ENCODE measurements around the gene HDAC3. TPM values are rescaled to one million over a fixed set of nuclear protein-coding genes. Genes with fewer than 3 reads are reported as not detected.

HDAC3 gene
- total RNA-seq, 2 donors from 2014 or later = 73.3 to 78.9 TPM

DNA sequence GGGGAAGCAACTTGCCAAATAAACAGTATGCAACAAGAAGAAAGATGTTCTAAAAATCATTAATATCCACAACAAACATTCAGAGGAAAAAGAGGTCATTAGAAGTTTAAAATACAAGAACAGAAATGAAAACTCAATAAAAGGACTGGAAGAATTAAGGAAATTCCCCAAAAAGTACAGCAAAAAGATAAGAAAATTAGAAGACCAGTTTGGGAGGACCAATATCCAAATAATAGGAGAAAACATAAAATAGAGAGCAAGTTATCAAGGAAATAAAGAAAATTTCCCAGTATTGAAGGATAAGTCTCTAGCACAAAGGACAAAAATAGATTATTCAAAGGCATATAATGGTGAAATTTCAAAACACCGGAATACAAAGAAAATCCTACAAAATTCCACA lies 39.8 kb downstream of the HDAC3 start:
- DNase-seq = no peak
- Histone ChIP-seq H3K36me3 (ENCODE audit: control insufficient read depth, insufficient read depth, low read length) (peaks cover 21% of the 10 kb centered on the region), H3K9ac (ENCODE audit: extremely low read depth, low read length, poor library complexity, severe bottlenecking) (no peak overlapping the region), H3K9me3 (ENCODE audit: control insufficient read depth, low read length) (no peaks in the 10 kb centered on the region), H3K27ac (ENCODE audit: low read depth, low read length) (no peak overlapping the region), H3K27me3 (ENCODE audit: control insufficient read depth, insufficient read depth, low read length, poor library complexity, severe bottlenecking) (no peaks in the 10 kb centered on the region), H3K4me3 (ENCODE audit: low read length) (no peak overlapping the region), H3K4me1 (ENCODE audit: control insufficient read depth, insufficient read depth, low read length) (no peaks in the 10 kb centered on the region)
- WGBS, 2 experiments (ENCODE audit: insufficient coverage in 1 of 2, insufficient read length in 1 of 2) = 80 to 100% methylated on average over 1 of the region's 1 CpG
- H3K27me3 Mint-ChIP-seq (ENCODE audit: insufficient read depth) = no peaks in the 10 kb centered on the region
- no peak overlapping the region for H3K27ac Mint-ChIP-seq
- TF ChIP-seq, protein P1, sequence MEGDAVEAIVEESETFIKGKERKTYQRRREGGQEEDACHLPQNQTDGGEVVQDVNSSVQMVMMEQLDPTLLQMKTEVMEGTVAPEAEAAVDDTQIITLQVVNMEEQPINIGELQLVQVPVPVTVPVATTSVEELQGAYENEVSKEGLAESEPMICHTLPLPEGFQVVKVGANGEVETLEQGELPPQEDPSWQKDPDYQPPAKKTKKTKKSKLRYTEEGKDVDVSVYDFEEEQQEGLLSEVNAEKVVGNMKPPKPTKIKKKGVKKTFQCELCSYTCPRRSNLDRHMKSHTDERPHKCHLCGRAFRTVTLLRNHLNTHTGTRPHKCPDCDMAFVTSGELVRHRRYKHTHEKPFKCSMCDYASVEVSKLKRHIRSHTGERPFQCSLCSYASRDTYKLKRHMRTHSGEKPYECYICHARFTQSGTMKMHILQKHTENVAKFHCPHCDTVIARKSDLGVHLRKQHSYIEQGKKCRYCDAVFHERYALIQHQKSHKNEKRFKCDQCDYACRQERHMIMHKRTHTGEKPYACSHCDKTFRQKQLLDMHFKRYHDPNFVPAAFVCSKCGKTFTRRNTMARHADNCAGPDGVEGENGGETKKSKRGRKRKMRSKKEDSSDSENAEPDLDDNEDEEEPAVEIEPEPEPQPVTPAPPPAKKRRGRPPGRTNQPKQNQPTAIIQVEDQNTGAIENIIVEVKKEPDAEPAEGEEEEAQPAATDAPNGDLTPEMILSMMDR (conservative IDR thresholded peaks at IDR 0.05) = no peak
- H3K4me1 Mint-ChIP-seq = no peaks in the 10 kb centered on the region
- peaks cover 13% of the 10 kb centered on the region for H3K36me3 Mint-ChIP-seq (ENCODE audit: low read depth)
- H3K4me3 Mint-ChIP-seq = no peak overlapping the region
- H3K9me3 Mint-ChIP-seq = no peaks in the 10 kb centered on the region

DNA sequence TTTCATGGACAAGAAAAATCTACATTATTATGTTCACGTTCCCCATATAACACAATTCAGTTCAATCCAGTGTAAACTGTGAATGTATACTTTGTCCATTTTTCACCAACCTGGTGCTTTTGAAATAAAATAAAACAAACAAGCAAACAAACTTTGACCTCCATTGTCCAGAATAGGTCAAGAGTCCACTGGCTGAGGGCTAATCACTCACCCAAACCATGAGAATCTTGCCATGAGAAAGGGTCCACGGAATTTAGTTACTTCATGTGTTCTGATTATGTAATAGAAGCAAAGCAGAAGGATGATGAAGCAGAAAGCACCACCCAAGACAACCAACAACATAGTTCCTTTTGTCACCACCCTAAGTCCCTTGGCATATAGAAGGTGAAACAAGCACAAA lies 46.5 kb downstream of the HDAC3 start:
- Mint-ChIP-seq H3K27me3 (ENCODE audit: insufficient read depth) (no peaks in the 10 kb centered on the region), H3K4me3 (no peak overlapping the region), H3K36me3 (ENCODE audit: low read depth) (peaks cover 28% of the 10 kb centered on the region), H3K9me3 (no peaks in the 10 kb centered on the region), H3K4me1 (peaks cover 3% of the 10 kb centered on the region), H3K27ac (no peak overlapping the region)
- TF ChIP-seq, protein P1 (conservative IDR thresholded peaks at IDR 0.05) = no peak
- H3K27ac ChIP-seq (ENCODE audit: low read depth, low read length) = no peak overlapping the region
- H3K36me3 ChIP-seq (ENCODE audit: control insufficient read depth, insufficient read depth, low read length) = peaks cover 58% of the 10 kb centered on the region
- no peaks in the 10 kb centered on the region for H3K4me1 ChIP-seq (ENCODE audit: control insufficient read depth, insufficient read depth, low read length)
- H3K27me3 ChIP-seq (ENCODE audit: control insufficient read depth, insufficient read depth, low read length, poor library complexity, severe bottlenecking) = no peaks in the 10 kb centered on the region
- no peak overlapping the region for H3K4me3 ChIP-seq (ENCODE audit: low read length)
- no peak for DNase-seq
- H3K9ac ChIP-seq (ENCODE audit: extremely low read depth, low read length, poor library complexity, severe bottlenecking) = no peak overlapping the region
- no peaks in the 10 kb centered on the region for H3K9me3 ChIP-seq (ENCODE audit: control insufficient read depth, low read length)
- WGBS, 2 experiments (ENCODE audit: insufficient coverage in 1 of 2, insufficient read length in 1 of 2) = 90% methylated on average over 1 to 2 of the region's 2 CpGs

DNA sequence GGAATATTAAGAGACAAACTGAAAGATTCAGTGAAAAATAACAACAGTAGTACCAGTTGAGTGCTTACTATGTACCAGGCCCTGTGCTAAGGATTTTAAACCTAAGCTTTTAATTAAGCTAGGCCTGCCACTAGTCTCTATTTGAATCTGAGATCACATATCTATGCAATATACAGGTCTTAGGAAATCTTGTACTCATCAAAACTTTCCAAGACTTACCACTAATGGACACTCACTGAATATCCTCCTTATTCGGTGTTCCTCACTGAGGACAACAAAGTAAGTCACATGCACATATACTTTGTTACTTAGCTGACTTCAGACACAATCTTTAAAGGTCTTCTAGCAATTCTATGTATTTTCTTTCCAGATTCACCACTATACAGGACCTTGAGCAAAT lies 50.4 kb downstream of the HDAC3 start:
- Histone ChIP-seq H3K36me3 (ENCODE audit: control insufficient read depth, insufficient read depth, low read length) (peaks cover 77% of the 10 kb centered on the region), H3K4me1 (ENCODE audit: control insufficient read depth, insufficient read depth, low read length) (no peaks in the 10 kb centered on the region), H3K9me3 (ENCODE audit: control insufficient read depth, low read length) (no peaks in the 10 kb centered on the region), H3K27ac (ENCODE audit: low read depth, low read length) (no peak overlapping the region), H3K9ac (ENCODE audit: extremely low read depth, low read length, poor library complexity, severe bottlenecking) (no peak overlapping the region), H3K4me3 (ENCODE audit: low read length) (no peak overlapping the region), H3K27me3 (ENCODE audit: control insufficient read depth, insufficient read depth, low read length, poor library complexity, severe bottlenecking) (no peaks in the 10 kb centered on the region)
- no peaks in the 10 kb centered on the region for H3K9me3 Mint-ChIP-seq
- TF ChIP-seq, protein P1 (conservative IDR thresholded peaks at IDR 0.05) = no peak
- no peak overlapping the region for H3K4me3 Mint-ChIP-seq
- peaks cover 3% of the 10 kb centered on the region for H3K4me1 Mint-ChIP-seq
- H3K27me3 Mint-ChIP-seq (ENCODE audit: insufficient read depth) = no peaks in the 10 kb centered on the region
- DNase-seq = no peak
- H3K36me3 Mint-ChIP-seq (ENCODE audit: low read depth) = peaks cover 49% of the 10 kb centered on the region
- WGBS, 2 experiments (ENCODE audit: insufficient coverage in 1 of 2, insufficient read length in 1 of 2) = 95 to 100% methylated on average over 1 of the region's 1 CpG
- H3K27ac Mint-ChIP-seq = no peak overlapping the region

All from endodermal cell (in vitro differentiated cells).